SKM-1 (cell line): ENCODE measurements around the gene PIGC.

ENCODE experiments used
- DNase-seq: peaks from one replicate; lab custom pipeline; 2025; ENCODE audit not compliant: unreplicated experiment; lab: John Stamatoyannopoulos, UW

PIGC gene

GRCh38 chr1:172443666-172444453 lies at the start of gene PIGC:
Gene PIGC (minus strand): TSS chr1:172444069. CDS start chr1:172442622, 1,447 bp downstream.
- DNase-seq, result peak; percentile 96

GRCh38 chr1:172492421-172492820 lies 48.6 kb upstream of the PIGC start:
- no peak for DNase-seq

GRCh38 chr1:172489847-172490246 lies 46.0 kb upstream of the PIGC start:
- DNase-seq, result no peak

- no peak for DNase-seq
Observed at GRCh38 chr1:172488393-172488792, 44.5 kb upstream of the PIGC start.

GRCh38 chr1:172487550-172487949 lies 43.7 kb upstream of the PIGC start:
- no peak for DNase-seq

- DNase-seq, result no peak
Observed at GRCh38 chr1:172486805-172487454, 43.1 kb upstream of the PIGC start.

- DNase-seq, result no peak
Observed at GRCh38 chr1:172485626-172486025, 41.8 kb upstream of the PIGC start.

GRCh38 chr1:172484252-172484651 lies 40.4 kb upstream of the PIGC start:
- no peak for DNase-seq

GRCh38 chr1:172483448-172483847 lies 39.6 kb upstream of the PIGC start:
- no peak for DNase-seq

GRCh38 chr1:172482044-172482443 lies 38.2 kb upstream of the PIGC start:
- DNase-seq, result no peak

GRCh38 chr1:172480431-172480830 lies 36.6 kb upstream of the PIGC start:
- no peak for DNase-seq

GRCh38 chr1:172478485-172478884 lies 34.6 kb upstream of the PIGC start:
- no peak for DNase-seq

GRCh38 chr1:172477741-172478140 lies 33.9 kb upstream of the PIGC start:
- DNase-seq, result no peak

GRCh38 chr1:172477216-172477615 lies 33.3 kb upstream of the PIGC start:
- DNase-seq, result no peak

- DNase-seq, result no peak
Observed at GRCh38 chr1:172476218-172476811, 32.4 kb upstream of the PIGC start.

- DNase-seq, result no peak
Observed at GRCh38 chr1:172473842-172474241, 30.0 kb upstream of the PIGC start.

- peak; percentile 96 for DNase-seq
Observed at GRCh38 chr1:172473302-172473701, 29.4 kb upstream of the PIGC start.

- DNase-seq, result peak; percentile 38
Observed at GRCh38 chr1:172472495-172472894, 28.6 kb upstream of the PIGC start.

- DNase-seq, result no peak
Observed at GRCh38 chr1:172471666-172472065, 27.8 kb upstream of the PIGC start.

GRCh38 chr1:172470149-172470548 lies 26.3 kb upstream of the PIGC start:
- no peak for DNase-seq

GRCh38 chr1:172469717-172470116 lies 25.8 kb upstream of the PIGC start:
- DNase-seq, result peak; percentile 68

GRCh38 chr1:172468296-172468695 lies 24.4 kb upstream of the PIGC start:
- no peak for DNase-seq
